ENCODE data around the gene ZNF774. TPM values are rescaled to one million over a fixed set of nuclear protein-coding genes. Genes with fewer than 3 reads are reported as not detected.

Gene ZNF774
- total and polyA plus RNA-seq, 2 of the 13 experiments (the other 11 are each of a cell fraction or from before 2014, with no cell fraction given) = 0.59 to 1.4 TPM

GRCh38 chr15:90352107-90352893 is at the start of gene ZNF774 (continued):
- TF ChIP-seq PCBP1 (IDR thresholded peaks at IDR 0.05; ENCODE audit: borderline replicate concordance, low read depth, low read length) = no peak
- no peak for TF ChIP-seq BRD4 (CRISPR knock-in tag; IDR thresholded peaks at IDR 0.05)
- TF ChIP-seq CHD2 (IDR thresholded peaks at IDR 0.05; ENCODE audit: low read depth, low read length) = no peak
- TF ChIP-seq, protein P1, sequence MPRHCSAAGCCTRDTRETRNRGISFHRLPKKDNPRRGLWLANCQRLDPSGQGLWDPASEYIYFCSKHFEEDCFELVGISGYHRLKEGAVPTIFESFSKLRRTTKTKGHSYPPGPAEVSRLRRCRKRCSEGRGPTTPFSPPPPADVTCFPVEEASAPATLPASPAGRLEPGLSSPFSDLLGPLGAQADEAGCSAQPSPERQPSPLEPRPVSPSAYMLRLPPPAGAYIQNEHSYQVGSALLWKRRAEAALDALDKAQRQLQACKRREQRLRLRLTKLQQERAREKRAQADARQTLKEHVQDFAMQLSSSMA (CRISPR knock-in tag; IDR thresholded peaks at IDR 0.05) = no peak
- TF ChIP-seq, protein P2, sequence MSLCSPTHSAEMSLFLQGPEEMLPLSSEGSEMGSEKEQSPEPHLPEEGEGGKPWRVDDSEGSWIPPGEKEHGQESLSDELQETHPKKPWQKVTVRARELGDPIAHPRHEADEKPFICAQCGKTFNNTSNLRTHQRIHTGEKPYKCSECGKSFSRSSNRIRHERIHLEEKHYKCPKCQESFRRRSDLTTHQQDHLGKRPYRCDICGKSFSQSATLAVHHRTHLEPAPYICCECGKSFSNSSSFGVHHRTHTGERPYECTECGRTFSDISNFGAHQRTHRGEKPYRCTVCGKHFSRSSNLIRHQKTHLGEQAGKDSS (CRISPR knock-in tag; IDR thresholded peaks at IDR 0.05; ENCODE audit: borderline replicate concordance, low read depth) = no peak; the same call in 1 of the 2 replicates
- TF ChIP-seq HMG20A (CRISPR knock-in tag; IDR thresholded peaks at IDR 0.05; ENCODE audit: borderline replicate concordance) = no peak
- TF ChIP-seq PAF1 (CRISPR knock-in tag; IDR thresholded peaks at IDR 0.05) = no peak
- no peak for TF ChIP-seq ZNF619 (CRISPR knock-in tag; IDR thresholded peaks at IDR 0.05)
- TF ChIP-seq JUN (CRISPR knock-in tag; IDR thresholded peaks at IDR 0.05) = no peak
- TF ChIP-seq ATF7-NPFF (CRISPR knock-in tag; IDR thresholded peaks at IDR 0.05; ENCODE audit: low read depth) = peak; percentile 76
- no peak for TF ChIP-seq U2AF2 (IDR thresholded peaks at IDR 0.05; ENCODE audit: low read depth, low read length)
- TF ChIP-seq NKX3-1 (CRISPR knock-in tag; IDR thresholded peaks at IDR 0.05) = no peak
- no peak for TF ChIP-seq RFXANK (CRISPR knock-in tag; IDR thresholded peaks at IDR 0.05)
- TF ChIP-seq ZBTB1 (CRISPR knock-in tag; IDR thresholded peaks at IDR 0.05; ENCODE audit: borderline replicate concordance) = no peak
- TF ChIP-seq ATF3 (CRISPR knock-in tag; IDR thresholded peaks at IDR 0.05) = no peak
- peak; percentile 63 for TF ChIP-seq PHF20 (CRISPR knock-in tag; IDR thresholded peaks at IDR 0.05)
- TF ChIP-seq MAFF (IDR thresholded peaks at IDR 0.05; ENCODE audit: low read depth, low read length) = no peak
- TF ChIP-seq, protein P3, sequence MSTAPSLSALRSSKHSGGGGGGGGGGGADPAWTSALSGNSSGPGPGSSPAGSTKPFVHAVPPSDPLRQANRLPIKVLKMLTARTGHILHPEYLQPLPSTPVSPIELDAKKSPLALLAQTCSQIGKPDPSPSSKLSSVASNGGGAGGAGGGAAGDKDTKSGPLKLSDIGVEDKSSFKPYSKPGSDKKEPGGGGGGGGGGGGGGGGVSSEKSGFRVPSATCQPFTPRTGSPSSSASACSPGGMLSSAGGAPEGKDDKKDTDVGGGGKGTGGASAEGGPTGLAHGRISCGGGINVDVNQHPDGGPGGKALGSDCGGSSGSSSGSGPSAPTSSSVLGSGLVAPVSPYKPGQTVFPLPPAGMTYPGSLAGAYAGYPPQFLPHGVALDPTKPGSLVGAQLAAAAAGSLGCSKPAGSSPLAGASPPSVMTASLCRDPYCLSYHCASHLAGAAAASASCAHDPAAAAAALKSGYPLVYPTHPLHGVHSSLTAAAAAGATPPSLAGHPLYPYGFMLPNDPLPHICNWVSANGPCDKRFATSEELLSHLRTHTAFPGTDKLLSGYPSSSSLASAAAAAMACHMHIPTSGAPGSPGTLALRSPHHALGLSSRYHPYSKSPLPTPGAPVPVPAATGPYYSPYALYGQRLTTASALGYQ (CRISPR knock-in tag; IDR thresholded peaks at IDR 0.05) = no peak
- peak; percentile 49; the same call in 1 of the 2 replicates for TF ChIP-seq TBX2 (CRISPR knock-in tag; IDR thresholded peaks at IDR 0.05; ENCODE audit: borderline replicate concordance)
- no peak for TF ChIP-seq ZNF772 (CRISPR knock-in tag; IDR thresholded peaks at IDR 0.05)
- TF ChIP-seq ZBTB37 (CRISPR knock-in tag; IDR thresholded peaks at IDR 0.05) = no peak
- no peak for TF ChIP-seq NFATC3 (CRISPR knock-in tag; IDR thresholded peaks at IDR 0.05)
- TF ChIP-seq ZFYVE20 (CRISPR knock-in tag; IDR thresholded peaks at IDR 0.05; ENCODE audit: borderline replicate concordance, low read depth) = no peak
- no peak for TF ChIP-seq ELF4 (CRISPR knock-in tag; IDR thresholded peaks at IDR 0.05; ENCODE audit: borderline replicate concordance)
- TF ChIP-seq, protein P4, sequence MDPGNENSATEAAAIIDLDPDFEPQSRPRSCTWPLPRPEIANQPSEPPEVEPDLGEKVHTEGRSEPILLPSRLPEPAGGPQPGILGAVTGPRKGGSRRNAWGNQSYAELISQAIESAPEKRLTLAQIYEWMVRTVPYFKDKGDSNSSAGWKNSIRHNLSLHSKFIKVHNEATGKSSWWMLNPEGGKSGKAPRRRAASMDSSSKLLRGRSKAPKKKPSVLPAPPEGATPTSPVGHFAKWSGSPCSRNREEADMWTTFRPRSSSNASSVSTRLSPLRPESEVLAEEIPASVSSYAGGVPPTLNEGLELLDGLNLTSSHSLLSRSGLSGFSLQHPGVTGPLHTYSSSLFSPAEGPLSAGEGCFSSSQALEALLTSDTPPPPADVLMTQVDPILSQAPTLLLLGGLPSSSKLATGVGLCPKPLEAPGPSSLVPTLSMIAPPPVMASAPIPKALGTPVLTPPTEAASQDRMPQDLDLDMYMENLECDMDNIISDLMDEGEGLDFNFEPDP (CRISPR knock-in tag; conservative IDR thresholded peaks at IDR 0.05) = no peak
